Measurements from ENCODE around the gene LRRC3C.

The LRRC3C gene

GRCh38 chr17:39980351-39981206 is 53.0 kb downstream of the LRRC3C start, which contains the start of gene PSMD3:
PSMD3 (plus strand) TSS chr17:39980807; CDS start chr17:39980971, 164 bp downstream.
- DNase-seq: peak; percentile 100

GRCh38 chr17:39981207-39981741 is 53.7 kb downstream of the LRRC3C start:
- DNase-seq: no peak

GRCh38 chr17:39981766-39982375 is 54.3 kb downstream of the LRRC3C start:
- DNase-seq: no peak

GRCh38 chr17:39988206-39988810 is 60.8 kb downstream of the LRRC3C start:
- DNase-seq: no peak

- DNase-seq: no peak
Observed at GRCh38 chr17:39994448-39994847, 66.9 kb downstream of the LRRC3C start.
